Measurements from ENCODE around the gene TNPO3.
"Not testable (repeated sequence)": the region's sequence is repeated elsewhere in the genome, so short reads cannot be mapped to it uniquely, and the experiment has no call there.

Gene TNPO3

GRCh38 chr7:128945668-128946366 lies 109.1 kb downstream of the TNPO3 start:
- ChIA-PET POLR2A (no interaction called here), CTCF (interaction anchor here (1.0 to 11.8 kb wide), 2 partner anchors 11 to 83 kb away, joined by 3 to 140 read pairs; partner anchors contain the start of gene ATP6V1F)
- no peak for TF ChIP-seq CTCF (IDR thresholded peaks at IDR 0.05; ENCODE audit: control extremely low read depth, extremely low read depth, low read depth, missing control alignments)
- DNase-seq (ENCODE audit: extremely low spot score), result no peak

DNA sequence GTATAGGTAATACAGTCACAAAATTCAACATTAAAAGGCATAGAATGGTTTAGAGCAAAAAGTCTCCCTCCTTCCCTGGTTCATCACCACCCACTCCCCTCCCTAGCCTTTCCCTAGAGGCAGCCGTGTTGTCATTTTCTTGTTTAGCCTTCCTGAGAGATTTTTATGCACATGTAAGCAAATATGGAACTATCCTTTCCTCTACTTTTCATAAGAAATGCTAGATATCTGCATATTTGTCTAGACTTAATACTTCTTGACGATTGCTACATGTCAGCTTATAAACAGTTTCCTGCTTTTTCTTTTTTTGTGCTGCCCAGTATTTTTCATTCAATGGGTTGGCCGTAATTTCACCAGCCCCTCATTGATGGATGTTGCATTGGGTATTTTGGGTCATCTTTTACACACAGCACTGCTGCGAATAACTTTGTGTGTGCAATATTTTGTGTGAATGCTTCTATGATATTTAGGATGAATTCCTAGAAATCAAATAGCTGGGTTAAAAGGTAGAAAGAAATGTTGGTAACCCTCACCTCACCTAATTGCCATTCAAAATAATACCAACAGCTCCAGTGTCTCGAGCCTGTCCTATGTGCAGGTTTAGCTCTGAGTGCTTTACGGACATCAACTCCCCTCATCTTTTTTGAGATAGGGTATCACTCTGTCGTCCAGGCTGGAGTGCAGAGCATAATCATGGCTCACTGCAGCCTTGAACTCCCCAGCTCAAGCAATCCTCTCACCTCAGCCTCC lies 110.2 kb downstream of the TNPO3 start:
- no peak for TF ChIP-seq CTCF (IDR thresholded peaks at IDR 0.05; ENCODE audit: control extremely low read depth, extremely low read depth, low read depth, missing control alignments)
- no peak for DNase-seq (ENCODE audit: extremely low spot score)
- CTCF ChIA-PET, result interaction anchor here (0.9 to 11.8 kb wide), 4 partner anchors 11 to 147 kb away, joined by 3 to 140 read pairs (median 5); no protein-coding TSS in a partner anchor
- POLR2A ChIA-PET, result no interaction called here

DNA sequence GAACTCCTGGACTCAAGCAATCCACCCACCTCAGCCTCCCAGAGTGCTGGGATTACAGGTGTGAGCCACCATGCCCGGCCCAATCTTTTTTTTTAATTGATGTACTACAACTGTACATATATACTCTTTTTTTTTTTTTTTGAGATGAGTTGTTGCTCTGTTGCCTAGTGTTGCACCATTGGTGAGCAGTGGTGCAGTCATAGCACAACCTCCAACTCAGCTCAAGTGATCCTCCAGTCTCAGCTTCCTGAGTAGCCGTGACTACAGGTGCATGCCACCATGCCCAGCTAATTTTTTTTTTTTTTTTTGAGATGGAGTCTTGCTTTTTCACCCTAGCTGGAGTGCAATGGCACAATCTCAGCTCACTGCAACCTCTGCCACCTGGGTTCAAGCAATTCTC lies 111.7 kb downstream of the TNPO3 start:
- ChIA-PET CTCF (interaction anchor here (1.0 to 11.8 kb wide), 4 partner anchors 9 to 148 kb away, joined by 3 to 140 read pairs (median 5); no protein-coding TSS in a partner anchor), POLR2A (interaction anchor here (0.7 to 3.7 kb wide), 3 partner anchors 8 to 280 kb away, joined by 4 to 14 read pairs (median 8); no protein-coding TSS in a partner anchor)

DNA sequence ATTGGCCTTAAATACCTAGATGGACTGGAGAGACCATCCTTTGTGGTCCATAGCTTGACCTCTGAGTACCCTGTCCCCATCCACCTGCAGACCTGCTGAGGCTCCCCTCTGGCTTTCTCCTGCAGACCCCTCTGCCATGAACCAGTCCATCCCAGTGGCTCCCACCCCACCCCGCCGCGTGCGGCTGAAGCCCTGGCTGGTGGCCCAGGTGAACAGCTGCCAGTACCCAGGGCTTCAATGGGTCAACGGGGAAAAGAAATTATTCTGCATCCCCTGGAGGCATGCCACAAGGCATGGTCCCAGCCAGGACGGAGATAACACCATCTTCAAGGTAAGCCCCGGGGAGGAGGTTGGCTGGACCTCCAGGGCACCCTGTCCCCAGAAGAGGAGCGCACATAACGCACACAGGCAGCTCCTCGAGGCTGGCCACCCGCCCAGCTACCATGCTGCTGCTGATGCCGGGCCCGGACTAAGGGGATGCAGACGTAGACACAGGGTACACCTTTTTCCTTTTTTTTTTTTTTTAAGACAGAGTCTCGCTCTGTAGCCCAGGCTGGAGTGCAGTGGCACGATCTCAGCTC lies 112.9 kb downstream of the TNPO3 start:
- POLR2A ChIA-PET, result interaction anchor here (0.6 to 3.7 kb wide), 4 partner anchors 9 to 143 kb away, joined by 3 to 14 read pairs (median 3); no protein-coding TSS in a partner anchor
- DNase-seq (ENCODE audit: extremely low spot score), result no peak
- CTCF ChIA-PET, result interaction anchor here (1.0 to 11.8 kb wide), 3 partner anchors 8 to 150 kb away, joined by 3 to 140 read pairs (median 27); no protein-coding TSS in a partner anchor
- TF ChIP-seq CTCF (IDR thresholded peaks at IDR 0.05; ENCODE audit: control extremely low read depth, extremely low read depth, low read depth, missing control alignments), result no peak

More for the DNA sequence above, 111.7 kb downstream of the TNPO3 start:
- not testable (repeated sequence) for DNase-seq (ENCODE audit: extremely low spot score)

- no peak for DNase-seq (ENCODE audit: extremely low spot score)
- TF ChIP-seq CTCF (IDR thresholded peaks at IDR 0.05; ENCODE audit: control extremely low read depth, extremely low read depth, low read depth, missing control alignments), result no peak
- ChIA-PET CTCF (interaction anchor here (0.9 to 11.8 kb wide), 5 partner anchors 15 to 150 kb away, joined by 4 to 140 read pairs (median 6); no protein-coding TSS in a partner anchor), POLR2A (interaction anchor here (0.6 to 3.7 kb wide), 8 partner anchors 7 to 150 kb away, joined by 3 to 14 read pairs (median 5); no protein-coding TSS in a partner anchor)
Measured at GRCh38 chr7:128941323-128941890, 113.5 kb downstream of the TNPO3 start.

- TF ChIP-seq CTCF (IDR thresholded peaks at IDR 0.05; ENCODE audit: control extremely low read depth, extremely low read depth, low read depth, missing control alignments), result no peak
- CTCF ChIA-PET, result interaction anchor here (0.6 to 11.8 kb wide), 12 partner anchors 16 to 273 kb away, joined by 3 to 140 read pairs (median 4); no protein-coding TSS in a partner anchor
- DNase-seq (ENCODE audit: extremely low spot score), result peak; percentile 91
- POLR2A ChIA-PET, result interaction anchor here (0.6 to 3.7 kb wide), 11 partner anchors 8 to 151 kb away, joined by 3 to 14 read pairs (median 5); no protein-coding TSS in a partner anchor
Measured at GRCh38 chr7:128940494-128941322, 114.2 kb downstream of the TNPO3 start.
